Bone marrow (tissue), 2 donors: ENCODE data around the gene CXADR.
"Not testable (repeated sequence)": the region's sequence is repeated elsewhere in the genome, so short reads cannot be mapped to it uniquely, and the experiment has no call there.

Experiments
- DNase-seq, 2 donors: peaks; one replicate each; lab custom pipeline; 2025; lab: John Stamatoyannopoulos, UW

The CXADR gene

GRCh38 chr21:17512253-17513213 lies at the start of gene CXADR:
Gene CXADR (plus strand): TSS chr21:17513043. CDS start chr21:17513130, 87 bp downstream.
- no peak for DNase-seq

GRCh38 chr21:17466166-17466565 lies 46.7 kb upstream of the CXADR start:
- no peak for DNase-seq

GRCh38 chr21:17467392-17467791 lies 45.5 kb upstream of the CXADR start:
- DNase-seq = no peak

- no peak for DNase-seq
Measured at GRCh38 chr21:17467829-17468228, 45.0 kb upstream of the CXADR start.

- no peak for DNase-seq
Measured at GRCh38 chr21:17468698-17469097, 44.1 kb upstream of the CXADR start.

- no peak for DNase-seq
Measured at GRCh38 chr21:17469727-17470126, 43.1 kb upstream of the CXADR start.

GRCh38 chr21:17472182-17472581 lies 40.7 kb upstream of the CXADR start:
- no peak for DNase-seq

GRCh38 chr21:17472592-17473271 lies 40.1 kb upstream of the CXADR start:
- no peak for DNase-seq

GRCh38 chr21:17476006-17476405 lies 36.8 kb upstream of the CXADR start:
- DNase-seq = no peak

- DNase-seq = not testable (repeated sequence)
Measured at GRCh38 chr21:17478156-17478555, 34.7 kb upstream of the CXADR start.

- DNase-seq = no peak
Measured at GRCh38 chr21:17479606-17480005, 33.2 kb upstream of the CXADR start.

GRCh38 chr21:17482928-17483327 lies 29.9 kb upstream of the CXADR start:
- DNase-seq = no peak

GRCh38 chr21:17488620-17489019 lies 24.2 kb upstream of the CXADR start:
- DNase-seq = no peak

GRCh38 chr21:17489565-17489964 lies 23.3 kb upstream of the CXADR start:
- not testable (repeated sequence) for DNase-seq

- DNase-seq = no peak
Measured at GRCh38 chr21:17491716-17492414, 21.0 kb upstream of the CXADR start.

GRCh38 chr21:17492415-17493168 lies 20.3 kb upstream of the CXADR start:
- DNase-seq = no peak

- DNase-seq = no peak
Measured at GRCh38 chr21:17494051-17494450, 18.8 kb upstream of the CXADR start.

GRCh38 chr21:17495680-17496079 lies 17.2 kb upstream of the CXADR start:
- no peak for DNase-seq

- DNase-seq = no peak
Measured at GRCh38 chr21:17497316-17497715, 15.5 kb upstream of the CXADR start.

GRCh38 chr21:17498586-17498985 lies 14.3 kb upstream of the CXADR start:
- DNase-seq = no peak

- DNase-seq = no peak
Measured at GRCh38 chr21:17501107-17502006, 11.5 kb upstream of the CXADR start.
